K562 (cell line): ENCODE results near the gene TNNT1. TPM values are rescaled to one million over a fixed set of nuclear protein-coding genes. Genes with fewer than 3 reads are reported as not detected.

ENCODE experiments used
- ADNP ChIP-seq: fragments of 200-800 bp; sonication (Bioruptor generic); IDR thresholded peaks from 2 replicates; pipeline ENCODE4 v1.6.1; 2016; ENCODE audit warnings: missing genetic modification characterization, missing compliant biosample characterization
- CBX1 ChIP-seq: sonication (generic); IDR thresholded peaks from 2 replicates; pipeline ENCODE4 v1.6.1; 2016; ENCODE audit warnings: antibody characterized with exemption, low read depth, mild to moderate bottlenecking
- CBX5 ChIP-seq: IDR thresholded peaks from 2 replicates; pipeline ENCODE4 v1.6.1; 2014; ENCODE audit warnings: low read depth, borderline replicate concordance
- CTBP1 ChIP-seq: fragments of 450-650 bp; IDR thresholded peaks from 2 replicates; pipeline ENCODE4 v1.6.1; 2016; ENCODE audit warnings: borderline replicate concordance
- ESRRB ChIP-seq: fragments of 250-450 bp; sonication (Bioruptor Pico); IDR thresholded peaks from 2 replicates; pipeline ENCODE4 v1.5.0; 2020; ENCODE audit warnings: mild to moderate bottlenecking, moderate library complexity, borderline replicate concordance
- GTF2F1 ChIP-seq: IDR thresholded peaks from 2 replicates; pipeline ENCODE4 v1.6.1; 2011; ENCODE audit warnings: low read depth, low read length, improper control_type of control experiment
- HNRNPLL ChIP-seq: fragments of 200-400 bp; formaldehyde crosslinking; IDR thresholded peaks from 2 replicates; pipeline ENCODE4 v1.6.1; 2017; ENCODE audit warnings: low read length, low read depth, mild to moderate bottlenecking; ENCODE audit not compliant: poor library complexity, severe bottlenecking
- HSF4 ChIP-seq: fragments of 250-450 bp; sonication (Bioruptor Pico); IDR thresholded peaks from 2 replicates; pipeline ENCODE4 v2.1.2; 2022; ENCODE audit warnings: mild to moderate bottlenecking, moderate library complexity, borderline replicate concordance
- PHF20 ChIP-seq: fragments of 450-650 bp; IDR thresholded peaks from 2 replicates; pipeline ENCODE4 v1.6.1; 2018; ENCODE audit not compliant: partially characterized antibody
- POLR2G ChIP-seq: fragments of 200-400 bp; formaldehyde crosslinking; IDR thresholded peaks from 2 replicates; pipeline ENCODE4 v1.6.1; 2017; ENCODE audit warnings: low read depth, mild to moderate bottlenecking, antibody characterized with exemption, low read length, moderate library complexity
- RNF2 ChIP-seq: sonication (generic); IDR thresholded peaks from 2 replicates; pipeline ENCODE4 v1.6.1; 2016
- SAP30 ChIP-seq: fragments of 200-600 bp; sonication (generic); IDR thresholded peaks from 2 replicates; pipeline ENCODE4 v1.6.1; 2012; ENCODE audit warnings: borderline replicate concordance, low read depth, mild to moderate bottlenecking, moderate library complexity, low read length, control low read depth, inconsistent platforms; ENCODE audit not compliant: insufficient read depth, poor library complexity, severe bottlenecking
- TAF1 ChIP-seq: IDR thresholded peaks from 2 replicates; pipeline ENCODE4 v1.6.1; 2011; ENCODE audit warnings: mild to moderate bottlenecking, low read length, moderate library complexity; ENCODE audit not compliant: insufficient read depth, control insufficient read depth, severe bottlenecking; ENCODE audit errors: extremely low read depth
- ZBTB17 ChIP-seq: fragments of 450-650 bp; formaldehyde crosslinking; IDR thresholded peaks from 2 replicates; pipeline ENCODE4 v1.4.0; 2020; ENCODE audit warnings: mild to moderate bottlenecking
- ZNF175 ChIP-seq: fragments of 200-800 bp; sonication (Bioruptor generic); IDR thresholded peaks from 2 replicates; pipeline ENCODE4 v1.6.1; 2016; ENCODE audit warnings: low read depth, mild to moderate bottlenecking, missing genetic modification characterization, missing compliant biosample characterization
- ZNF584 ChIP-seq: fragments of 200-800 bp; sonication (Bioruptor generic); IDR thresholded peaks from 2 replicates; pipeline ENCODE4 v1.6.1; 2016; ENCODE audit warnings: low read depth, mild to moderate bottlenecking, missing genetic modification characterization, missing compliant biosample characterization
- polyA plus RNA-seq, 8 experiments: library from polyadenylated mRNA; depleted of rRNA in 4 of 8; stranded (reverse) in 5 of 8; unstranded in 3 of 8; fragments of >200 nt; fragmentation: Nextera tagmentation in 2 of 8; fragmentation: Illumina TruSeq in 1 of 8; extraction: Ambion mirVana in 2 of 8; extraction: Trizol in 1 of 8; gene quantifications; 2 replicates each; pipeline versions ENCODE4 v1.2.1 to v1.2.3, GENCODE V29; 2011 to 2014; ENCODE audit warnings: inconsistent platforms in 1 of 8, missing spikeins in 1 of 8
- total RNA-seq, 7 experiments: library from RNA; depleted of rRNA in 6 of 7; stranded (reverse); fragments of >200 nt in 6 of 7; fragmentation: Illumina TruSeq in 2 of 7; extraction: Trizol in 2 of 7; gene quantifications; 2 replicates each; pipeline versions ENCODE4 v1.2.1 to v1.2.3, GENCODE V29; 2011 to 2021; ENCODE audit warnings: low replicate concordance in 1 of 7
- TF ChIP-seq, protein P1 (sequence below): sonication (generic); formaldehyde crosslinking; IDR thresholded peaks from 2 replicates; pipeline ENCODE4 v1.8.1; 2023; ENCODE audit warnings: mild to moderate bottlenecking, missing genetic modification reagents, moderate library complexity
- TF ChIP-seq, protein P2 (sequence below): sonication (generic); formaldehyde crosslinking; IDR thresholded peaks from 2 replicates; pipeline ENCODE4 v1.8.1; 2023; ENCODE audit warnings: mild to moderate bottlenecking, missing genetic modification reagents
- TF ChIP-seq, protein P3 (sequence below), 3 experiments: fragments of 200-800 bp in 1 of 3; fragments of 250-450 bp in 1 of 3; fragments of 450-650 bp in 1 of 3; sonication (Bioruptor Pico) in 1 of 3; sonication (Bioruptor generic) in 1 of 3; formaldehyde crosslinking in 1 of 3; IDR thresholded peaks; 2 replicates each; pipeline versions ENCODE4 v1.6.1 to v1.8.0; 2016 to 2022; ENCODE audit warnings: mild to moderate bottlenecking in 2 of 3, missing genetic modification characterization in 2 of 3, missing compliant biosample characterization in 1 of 3, moderate library complexity in 1 of 3
- TF ChIP-seq, protein P4 (sequence below), 2 experiments: fragments of 250-450 bp in 1 of 2; fragments of 450-650 bp in 1 of 2; sonication (Bioruptor Pico) in 1 of 2; IDR thresholded peaks; 2 replicates each; pipeline versions ENCODE4 v1.6.1 to v1.8.0; 2016 to 2021; ENCODE audit warnings: mild to moderate bottlenecking in 2 of 2, moderate library complexity in 2 of 2, missing compliant biosample characterization in 1 of 2, missing genetic modification characterization in 1 of 2

The TNNT1 gene
- total and polyA plus RNA-seq, 9 of the 15 experiments (the other 6 are each of a cell fraction or from before 2014, with no cell fraction given), result 31.8 to 390 (median 227) TPM

DNA sequence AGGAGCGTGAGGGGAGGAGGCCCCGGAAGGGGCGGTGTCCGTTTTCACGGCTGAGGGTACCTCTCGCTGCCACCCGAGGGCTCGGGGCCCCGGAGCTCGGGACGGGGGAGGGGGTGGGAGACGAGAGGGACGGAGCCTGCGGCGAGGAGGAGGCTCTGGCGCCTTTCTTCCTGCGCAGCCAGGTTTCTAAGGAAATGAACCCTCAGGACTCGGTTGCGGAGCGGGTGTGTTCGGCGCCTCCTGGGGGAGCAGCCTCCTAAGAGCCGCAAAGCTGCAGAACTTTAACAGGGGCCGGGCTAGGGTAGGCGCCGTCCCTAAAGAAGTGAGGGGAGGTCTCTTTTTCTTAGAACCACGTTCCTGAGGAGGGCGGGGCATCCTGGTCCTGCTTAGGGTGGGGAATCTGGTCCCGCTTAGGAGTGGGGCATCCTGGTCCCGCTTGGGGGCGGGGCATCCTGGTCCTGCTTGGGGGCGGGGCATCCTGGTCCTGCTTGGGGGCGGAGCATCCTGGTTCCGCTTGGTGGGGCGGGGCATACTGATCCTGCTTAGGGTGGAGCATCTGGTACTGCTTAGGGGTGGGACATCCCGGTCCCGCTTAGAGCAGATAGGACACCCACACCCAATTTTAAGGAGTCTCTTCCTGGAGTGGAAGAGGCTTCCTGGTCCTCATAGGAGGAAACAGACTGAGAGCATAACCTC lies 24.9 kb upstream of the TNNT1 start (continued):
- TF ChIP-seq, protein P1, sequence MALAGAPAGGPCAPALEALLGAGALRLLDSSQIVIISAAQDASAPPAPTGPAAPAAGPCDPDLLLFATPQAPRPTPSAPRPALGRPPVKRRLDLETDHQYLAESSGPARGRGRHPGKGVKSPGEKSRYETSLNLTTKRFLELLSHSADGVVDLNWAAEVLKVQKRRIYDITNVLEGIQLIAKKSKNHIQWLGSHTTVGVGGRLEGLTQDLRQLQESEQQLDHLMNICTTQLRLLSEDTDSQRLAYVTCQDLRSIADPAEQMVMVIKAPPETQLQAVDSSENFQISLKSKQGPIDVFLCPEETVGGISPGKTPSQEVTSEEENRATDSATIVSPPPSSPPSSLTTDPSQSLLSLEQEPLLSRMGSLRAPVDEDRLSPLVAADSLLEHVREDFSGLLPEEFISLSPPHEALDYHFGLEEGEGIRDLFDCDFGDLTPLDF (CRISPR knock-in tag), result no peak
- TF ChIP-seq CTBP1, result 0 out of 2 replicates have a peak, but pooled peaks have one; percentile 24
- no peak for TF ChIP-seq SAP30
- no peak for TF ChIP-seq PHF20
- TF ChIP-seq GTF2F1, result no peak
- no peak for TF ChIP-seq ZNF175 (CRISPR knock-in tag)
- TF ChIP-seq ADNP (tag), result no peak
- TF ChIP-seq CBX1, result no peak
- TF ChIP-seq POLR2G, result peak; percentile 77
- TF ChIP-seq ZBTB17 (CRISPR knock-in tag), result 0 out of 2 replicates have a peak, but pooled peaks have one; percentile 8
- TF ChIP-seq ZNF584 (CRISPR knock-in tag), result no peak
- TF ChIP-seq, protein P2, sequence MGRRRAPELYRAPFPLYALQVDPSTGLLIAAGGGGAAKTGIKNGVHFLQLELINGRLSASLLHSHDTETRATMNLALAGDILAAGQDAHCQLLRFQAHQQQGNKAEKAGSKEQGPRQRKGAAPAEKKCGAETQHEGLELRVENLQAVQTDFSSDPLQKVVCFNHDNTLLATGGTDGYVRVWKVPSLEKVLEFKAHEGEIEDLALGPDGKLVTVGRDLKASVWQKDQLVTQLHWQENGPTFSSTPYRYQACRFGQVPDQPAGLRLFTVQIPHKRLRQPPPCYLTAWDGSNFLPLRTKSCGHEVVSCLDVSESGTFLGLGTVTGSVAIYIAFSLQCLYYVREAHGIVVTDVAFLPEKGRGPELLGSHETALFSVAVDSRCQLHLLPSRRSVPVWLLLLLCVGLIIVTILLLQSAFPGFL (CRISPR knock-in tag), result no peak
- TF ChIP-seq, protein P3, sequence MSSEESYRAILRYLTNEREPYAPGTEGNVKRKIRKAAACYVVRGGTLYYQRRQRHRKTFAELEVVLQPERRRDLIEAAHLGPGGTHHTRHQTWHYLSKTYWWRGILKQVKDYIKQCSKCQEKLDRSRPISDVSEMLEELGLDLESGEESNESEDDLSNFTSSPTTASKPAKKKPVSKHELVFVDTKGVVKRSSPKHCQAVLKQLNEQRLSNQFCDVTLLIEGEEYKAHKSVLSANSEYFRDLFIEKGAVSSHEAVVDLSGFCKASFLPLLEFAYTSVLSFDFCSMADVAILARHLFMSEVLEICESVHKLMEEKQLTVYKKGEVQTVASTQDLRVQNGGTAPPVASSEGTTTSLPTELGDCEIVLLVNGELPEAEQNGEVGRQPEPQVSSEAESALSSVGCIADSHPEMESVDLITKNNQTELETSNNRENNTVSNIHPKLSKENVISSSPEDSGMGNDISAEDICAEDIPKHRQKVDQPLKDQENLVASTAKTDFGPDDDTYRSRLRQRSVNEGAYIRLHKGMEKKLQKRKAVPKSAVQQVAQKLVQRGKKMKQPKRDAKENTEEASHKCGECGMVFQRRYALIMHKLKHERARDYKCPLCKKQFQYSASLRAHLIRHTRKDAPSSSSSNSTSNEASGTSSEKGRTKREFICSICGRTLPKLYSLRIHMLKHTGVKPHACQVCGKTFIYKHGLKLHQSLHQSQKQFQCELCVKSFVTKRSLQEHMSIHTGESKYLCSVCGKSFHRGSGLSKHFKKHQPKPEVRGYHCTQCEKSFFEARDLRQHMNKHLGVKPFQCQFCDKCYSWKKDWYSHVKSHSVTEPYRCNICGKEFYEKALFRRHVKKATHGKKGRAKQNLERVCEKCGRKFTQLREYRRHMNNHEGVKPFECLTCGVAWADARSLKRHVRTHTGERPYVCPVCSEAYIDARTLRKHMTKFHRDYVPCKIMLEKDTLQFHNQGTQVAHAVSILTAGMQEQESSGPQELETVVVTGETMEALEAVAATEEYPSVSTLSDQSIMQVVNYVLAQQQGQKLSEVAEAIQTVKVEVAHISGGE (CRISPR knock-in tag; IDR thresholded peaks at IDR 0.05), result no peak
- TF ChIP-seq TAF1, result no peak
- TF ChIP-seq CBX5, result no peak
- TF ChIP-seq HNRNPLL, result no peak
- 0 out of 2 replicates have a peak, but pooled peaks have one; percentile 7 for TF ChIP-seq RNF2
- TF ChIP-seq, protein P4, sequence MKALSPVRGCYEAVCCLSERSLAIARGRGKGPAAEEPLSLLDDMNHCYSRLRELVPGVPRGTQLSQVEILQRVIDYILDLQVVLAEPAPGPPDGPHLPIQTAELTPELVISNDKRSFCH (CRISPR knock-in tag; IDR thresholded peaks at IDR 0.05), result no peak
- TF ChIP-seq, protein P4 (tag; IDR thresholded peaks at IDR 0.05), result no peak
- TF ChIP-seq HSF4 (CRISPR knock-in tag), result no peak
- no peak for TF ChIP-seq ESRRB (CRISPR knock-in tag)
